ENCODE results near the gene PTEN.

PTEN gene

DNA sequence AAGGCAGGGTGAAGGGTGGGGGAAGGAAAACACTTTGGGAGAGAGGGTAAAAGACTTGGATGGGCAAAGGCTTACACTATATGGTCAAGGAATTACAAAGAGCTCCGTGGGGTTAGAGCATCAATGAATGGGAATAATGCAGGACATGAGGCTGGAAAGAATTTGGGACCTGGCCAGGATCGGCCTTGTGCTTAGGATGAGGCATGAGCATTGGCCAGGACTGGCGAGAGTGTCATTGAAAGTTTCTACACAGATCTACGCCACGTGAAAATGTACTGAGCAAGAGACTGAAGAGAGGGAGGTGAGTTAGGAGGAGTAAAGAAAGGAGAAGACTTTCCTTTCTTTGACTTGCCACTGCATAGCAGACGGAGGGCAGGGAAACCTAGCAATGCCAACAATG lies 142.8 kb downstream of the PTEN start:
- DNase-seq (ENCODE audit: low read depth): no peak
- H3K4me3 ChIP-seq (ENCODE audit: low read length): no peak overlapping the region
- TF ChIP-seq, protein P1, sequence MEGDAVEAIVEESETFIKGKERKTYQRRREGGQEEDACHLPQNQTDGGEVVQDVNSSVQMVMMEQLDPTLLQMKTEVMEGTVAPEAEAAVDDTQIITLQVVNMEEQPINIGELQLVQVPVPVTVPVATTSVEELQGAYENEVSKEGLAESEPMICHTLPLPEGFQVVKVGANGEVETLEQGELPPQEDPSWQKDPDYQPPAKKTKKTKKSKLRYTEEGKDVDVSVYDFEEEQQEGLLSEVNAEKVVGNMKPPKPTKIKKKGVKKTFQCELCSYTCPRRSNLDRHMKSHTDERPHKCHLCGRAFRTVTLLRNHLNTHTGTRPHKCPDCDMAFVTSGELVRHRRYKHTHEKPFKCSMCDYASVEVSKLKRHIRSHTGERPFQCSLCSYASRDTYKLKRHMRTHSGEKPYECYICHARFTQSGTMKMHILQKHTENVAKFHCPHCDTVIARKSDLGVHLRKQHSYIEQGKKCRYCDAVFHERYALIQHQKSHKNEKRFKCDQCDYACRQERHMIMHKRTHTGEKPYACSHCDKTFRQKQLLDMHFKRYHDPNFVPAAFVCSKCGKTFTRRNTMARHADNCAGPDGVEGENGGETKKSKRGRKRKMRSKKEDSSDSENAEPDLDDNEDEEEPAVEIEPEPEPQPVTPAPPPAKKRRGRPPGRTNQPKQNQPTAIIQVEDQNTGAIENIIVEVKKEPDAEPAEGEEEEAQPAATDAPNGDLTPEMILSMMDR (IDR thresholded peaks at IDR 0.05; ENCODE audit: insufficient read depth, low read depth, low read length, missing control alignments): no peak

- DNase-seq (ENCODE audit: low read depth): no peak
- no peak overlapping the region for H3K4me3 ChIP-seq (ENCODE audit: low read length)
- TF ChIP-seq, protein P1 (IDR thresholded peaks at IDR 0.05; ENCODE audit: insufficient read depth, low read depth, low read length, missing control alignments): no peak
These were observed 145.5 kb downstream of the PTEN start for GRCh38 chr10:88008866-88009470.

DNA sequence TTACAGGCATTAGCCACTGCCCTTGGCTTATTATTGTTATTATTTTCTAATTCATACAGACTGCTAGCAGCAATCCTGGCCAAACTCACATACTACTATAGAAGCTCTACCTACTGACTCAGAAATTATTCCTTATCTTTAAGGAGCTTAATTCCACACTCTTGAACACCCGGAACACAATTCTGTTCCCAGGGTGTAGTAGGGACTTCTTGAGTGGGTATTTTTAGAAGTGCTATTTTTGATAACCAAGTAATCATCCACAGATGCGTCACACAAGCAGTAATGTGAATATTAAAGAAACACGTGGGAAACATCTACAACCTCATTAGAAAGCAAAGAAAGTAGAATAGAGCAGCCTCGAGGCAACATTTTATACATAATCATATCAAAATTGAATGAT lies 149.2 kb downstream of the PTEN start:
- H3K4me3 ChIP-seq (ENCODE audit: low read length): no peak overlapping the region
- DNase-seq (ENCODE audit: low read depth): no peak
- TF ChIP-seq, protein P1 (IDR thresholded peaks at IDR 0.05; ENCODE audit: insufficient read depth, low read depth, low read length, missing control alignments): no peak

GRCh38 chr10:88017781-88018180 lies 154.4 kb downstream of the PTEN start:
- no peak overlapping the region for H3K4me3 ChIP-seq (ENCODE audit: low read length)
- DNase-seq (ENCODE audit: low read depth): no peak
- TF ChIP-seq, protein P1 (IDR thresholded peaks at IDR 0.05; ENCODE audit: insufficient read depth, low read depth, low read length, missing control alignments): no peak

- TF ChIP-seq, protein P1 (IDR thresholded peaks at IDR 0.05; ENCODE audit: insufficient read depth, low read depth, low read length, missing control alignments): no peak
These were observed 156.3 kb downstream of the PTEN start for GRCh38 chr10:88019753-88020152.

More at GRCh38 chr10:88019753-88020152, 156.3 kb downstream of the PTEN start:
- H3K4me3 ChIP-seq (ENCODE audit: low read length): no peak overlapping the region
- DNase-seq (ENCODE audit: low read depth): no peak

Measured in epithelial cell of esophagus (primary cell).